Adrenal gland (tissue), 5 donors: Measurements from ENCODE around the gene KIAA1671.

Experiments
- CTCF ChIP-seq, 6 experiments: fragments of 450-650 bp in 4 of 6; fragments of 200-600 bp in 2 of 6; sonication (generic) in 1 of 6; IDR thresholded peaks; 1 replicate in 5 of 6; 2 replicates in 1 of 6; pipeline versions ENCODE4 v1.5.1 to v1.8.0; 2016 to 2021; ENCODE audit warnings: antibody characterized with exemption in 6 of 6, mild to moderate bottlenecking in 2 of 6, moderate library complexity in 1 of 6
- POLR2A ChIP-seq, 2 donors: fragments of 450-650 bp; IDR thresholded peaks; one replicate each; pipeline ENCODE4 v1.6.1; 2017; ENCODE audit warnings: antibody characterized with exemption in 2 of 2, mild to moderate bottlenecking in 2 of 2, moderate library complexity in 1 of 2
- donor health status: DM: no; HTN: no; CAD: no.

- no peak for TF ChIP-seq POLR2A (IDR thresholded peaks at IDR 0.05)
- TF ChIP-seq CTCF (IDR thresholded peaks at IDR 0.05) = no peak
Measured at GRCh38 chr22:25095869-25096268, 143.4 kb downstream of the KIAA1671 start.
